ENCODE results near the gene DDX54. TPM values are rescaled to one million over a fixed set of nuclear protein-coding genes. Genes with fewer than 3 reads are reported as not detected.

Gene DDX54
- total RNA-seq, 2 donors from 2014 or later = 52.7 TPM

- 61 to 81% methylated on average over 3 to 7 of the region's 7 CpGs for WGBS, 2 donors
- intact Hi-C loops (cut with DNase I) = no loop called here
These were observed 75.2 kb downstream of the DDX54 start for GRCh38 chr12:113109872-113110599.

DNA sequence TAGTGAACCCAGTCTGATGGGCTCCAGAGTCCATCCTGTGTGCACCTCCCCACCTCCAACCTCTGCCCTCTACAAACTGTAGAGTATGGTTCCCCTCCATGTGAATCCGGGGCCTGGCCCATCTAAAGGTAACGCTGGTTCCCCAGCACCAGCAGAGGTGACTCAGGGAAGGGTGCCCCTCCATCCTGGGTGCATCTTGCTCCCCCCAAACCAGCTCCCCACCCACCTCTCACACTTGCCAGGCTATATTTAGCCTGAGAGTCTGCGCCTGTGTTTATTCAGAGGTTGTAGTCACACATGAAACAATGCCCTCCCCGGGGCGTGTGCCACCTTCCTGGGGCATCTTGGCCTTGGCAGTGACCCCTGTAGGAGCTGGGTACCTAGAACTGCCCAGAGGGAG is 75.9 kb downstream of the DDX54 start:
- Histone ChIP-seq H3K9me3 (no peaks in the 10 kb centered on the region), H3K4me1 (no peaks in the 10 kb centered on the region), H3K4me3 (no peak overlapping the region), H3K27ac (no peak overlapping the region), H3K27me3 (no peaks in the 10 kb centered on the region), H3K36me3 (replicated peaks in 1 of 2; ENCODE audit: insufficient read depth in 1 of 2, low read depth in 2 of 2) (no peaks in the 10 kb centered on the region)
- DNase-seq (no peak), ATAC-seq (no peak)
- 59 to 80% methylated on average over 4 to 5 of the region's 5 CpGs for WGBS, 2 donors
- intact Hi-C loops (cut with DNase I) = no loop called here
- TF ChIP-seq POLR2A (IDR thresholded peaks at IDR 0.05) = no peak

More at GRCh38 chr12:113109872-113110599, 75.2 kb downstream of the DDX54 start:
- TF ChIP-seq CTCF (IDR thresholded peaks at IDR 0.05) (no peak), POLR2A (IDR thresholded peaks at IDR 0.05) (no peak)
- Histone ChIP-seq H3K27me3 (no peaks in the 10 kb centered on the region), H3K9me3 (no peaks in the 10 kb centered on the region), H3K27ac (no peak overlapping the region), H3K4me3 (no peak overlapping the region), H3K36me3 (replicated peaks in 1 of 2; ENCODE audit: insufficient read depth in 1 of 2, low read depth in 2 of 2) (no peaks in the 10 kb centered on the region), H3K4me1 (no peaks in the 10 kb centered on the region)
- DNase-seq = no peak
- no peak for ATAC-seq

- H3K4me3 ChIP-seq = no peak overlapping the region
- intact Hi-C loops (cut with DNase I) = no loop called here
- TF ChIP-seq POLR2A (IDR thresholded peaks at IDR 0.05) = no peak
- TF ChIP-seq CTCF (IDR thresholded peaks at IDR 0.05) = no peak
- DNase-seq = no peak
- ATAC-seq = no peak
- H3K27ac ChIP-seq = no peak overlapping the region
- 89 to 98% methylated on average over 4 of the region's 4 CpGs for WGBS, 2 donors
- no peaks in the 10 kb centered on the region for H3K9me3 ChIP-seq
- no peaks in the 10 kb centered on the region for H3K36me3 ChIP-seq (replicated peaks in 1 of 2; ENCODE audit: insufficient read depth in 1 of 2, low read depth in 2 of 2)
- no peaks in the 10 kb centered on the region for H3K27me3 ChIP-seq
- H3K4me1 ChIP-seq = peaks cover 7% of the 10 kb centered on the region
These were observed 77.0 kb downstream of the DDX54 start for GRCh38 chr12:113108308-113108707.

Small RNA genes within 50 kb of the gene (microRNA-seq; reads per million reads assigned to microRNA genes)
- gene MIR7106 (ENCODE audit: borderline number of aligned reads in 2 of 2, borderline replicate concordance in 2 of 2) = 0 to 0.45 reads per million in 2 donors

Small RNA genes within 50 kb of the gene (small RNA-seq; reads per million reads assigned to genes)
- gene MIR7106 (not detected), gene RF00019 (not detected)

Other genes starting within 250 kb of the DDX54 start
- 10 to 100 TPM in 1 of 2 donors, 1 to 10 TPM in 1; 2.3 to 18.1 TPM for gene OAS3, start 247.0 kb downstream of the DDX54 start, total RNA-seq
- 1 to 10 TPM; 1.6 to 2.3 TPM for gene OAS2, start 207.0 kb downstream of the DDX54 start, total RNA-seq
- gene DTX1, start 128.7 kb downstream of the DDX54 start, total RNA-seq = 10 to 100 TPM; 11.9 to 17.5 TPM
- gene RASAL1, start 49.7 kb downstream of the DDX54 start, total RNA-seq = 1 to 10 TPM in 1 of 2 donors, under 1 TPM in 1; 0.66 to 2.1 TPM
- gene CFAP73, start 35.8 kb downstream of the DDX54 start, total RNA-seq = under 1 TPM in 1 of 2 donors, not detected in 1; 0.99 TPM
- 10 to 100 TPM in 1 of 2 donors, 1 to 10 TPM in 1; 6.9 to 15.3 TPM for gene RITA1, start 243 bp upstream of the DDX54 start, total RNA-seq
- 10 to 100 TPM; 45.1 to 78.4 TPM for gene TPCN1, start 36.0 kb upstream of the DDX54 start, total RNA-seq
- 10 to 100 TPM; 25.2 to 44.2 TPM for gene SLC8B1, start 149.6 kb upstream of the DDX54 start, total RNA-seq
- gene PLBD2, start 173.1 kb upstream of the DDX54 start, total RNA-seq = 10 to 100 TPM; 17.8 to 18.4 TPM
- under 1 TPM; 0.33 to 0.52 TPM for gene SDS, start 218.4 kb upstream of the DDX54 start, total RNA-seq
- gene SDSL, start 236.9 kb upstream of the DDX54 start, total RNA-seq = 10 to 100 TPM in 1 of 2 donors, 1 to 10 TPM in 1; 7.5 to 15.2 TPM

Measured in body of pancreas (tissue), 4 donors.